NAMALWA (cell line): ENCODE measurements around the gene RAMP1.
A peak's percentile ranks its signal among the peaks of the same experiment; 100 is the strongest.
"Not testable (repeated sequence)": the region's sequence is repeated elsewhere in the genome, so short reads cannot be mapped to it uniquely, and the experiment has no call there.

Source experiments
- DNase-seq: peaks from one replicate; pipeline ENCODE4 v3.0.0-alpha.2; 2015; ENCODE audit warnings: low spot score

Gene RAMP1

GRCh38 chr2:237859533-237860272, at the start of gene RAMP1:
Gene RAMP1 (plus strand): TSS chr2:237859623. CDS start chr2:237859676, 53 bp downstream.
- DNase-seq = no peak

DNA sequence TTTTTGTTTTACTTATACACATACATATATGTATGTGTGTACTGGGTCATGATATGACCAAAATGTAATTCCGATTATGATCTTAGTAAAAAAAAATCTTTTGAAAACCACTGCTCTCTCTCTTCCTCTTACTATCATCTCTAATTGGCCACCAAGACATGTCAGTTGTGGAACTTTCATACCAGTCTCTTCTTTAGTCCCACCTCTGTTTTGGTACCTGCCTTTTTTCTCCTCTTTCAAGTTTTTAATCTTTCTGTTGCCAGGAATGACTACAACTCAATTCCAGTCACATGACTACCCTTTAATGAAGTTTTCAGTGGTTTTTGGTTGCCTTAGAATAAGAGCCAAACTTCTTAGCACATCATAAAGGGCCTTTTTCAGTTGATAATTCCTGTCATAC, 43.8 kb upstream of the RAMP1 start:
- no peak for DNase-seq

DNA sequence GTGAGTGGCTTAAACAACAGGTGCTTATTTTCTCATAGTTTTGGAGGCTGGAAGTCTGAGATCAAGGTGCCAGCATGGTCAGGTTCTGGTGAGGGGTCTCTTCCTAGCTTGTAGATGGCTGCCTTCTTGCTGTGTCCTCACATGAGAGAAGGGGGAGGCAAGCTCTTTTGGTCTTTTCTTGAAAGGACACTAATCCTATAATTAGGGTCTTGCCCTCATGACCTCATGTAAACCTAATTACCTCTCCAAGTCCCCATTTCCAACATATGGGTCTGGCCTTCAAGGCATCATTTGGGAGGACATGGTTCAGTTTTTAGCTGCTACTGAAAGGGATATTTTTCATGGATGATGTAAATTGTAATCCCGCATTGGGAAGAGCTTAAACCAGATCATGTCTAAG, 42.9 kb upstream of the RAMP1 start:
- DNase-seq = no peak

- no peak for DNase-seq
Measured at GRCh38 chr2:237818066-237818473, 41.4 kb upstream of the RAMP1 start.

GRCh38 chr2:237819231-237819630, 40.2 kb upstream of the RAMP1 start:
- no peak for DNase-seq

DNA sequence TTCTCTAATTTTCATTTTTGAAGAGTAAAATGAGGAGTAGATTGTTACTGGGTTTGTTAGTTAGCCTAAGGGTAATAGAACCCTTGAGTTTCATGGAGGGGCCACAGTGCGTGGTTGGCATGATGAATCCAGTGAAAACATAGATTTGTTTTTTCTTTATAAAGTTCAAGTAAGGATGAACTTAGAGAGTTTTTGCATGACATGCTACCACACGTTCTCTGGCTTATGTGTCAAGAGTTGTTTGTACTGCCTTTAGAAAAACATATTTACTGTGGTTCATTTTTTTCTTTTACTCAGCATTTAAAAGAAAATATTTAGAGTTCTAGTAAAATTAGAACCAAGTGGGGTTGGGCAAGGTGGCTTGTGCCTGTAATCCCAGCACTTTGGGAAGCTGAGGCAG, 39.0 kb upstream of the RAMP1 start:
- DNase-seq = no peak

- DNase-seq = no peak
Measured at GRCh38 chr2:237823544-237823943, 35.9 kb upstream of the RAMP1 start.

- DNase-seq = no peak
Measured at GRCh38 chr2:237824085-237824484, 35.3 kb upstream of the RAMP1 start.

GRCh38 chr2:237827421-237827987, 31.9 kb upstream of the RAMP1 start:
- DNase-seq = no peak

DNA sequence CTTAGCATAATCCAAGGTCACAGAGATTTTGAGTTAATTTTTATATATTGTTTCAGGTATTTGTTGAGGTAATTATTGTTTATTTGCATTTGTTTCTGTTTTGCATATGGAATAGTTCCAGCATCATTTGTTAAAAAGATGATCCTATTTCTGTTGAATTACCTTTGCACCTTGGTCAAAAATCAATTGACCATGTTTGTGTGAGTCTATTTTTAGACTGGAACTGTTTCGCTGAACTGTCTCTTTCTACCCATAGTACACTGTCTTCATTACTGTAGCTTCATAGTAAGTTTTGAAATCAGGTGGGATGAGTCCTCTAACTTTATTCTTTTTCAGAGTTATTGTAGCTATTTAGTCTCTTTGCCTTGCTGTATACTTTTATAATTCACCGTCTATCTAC, 28.9 kb upstream of the RAMP1 start:
- no peak for DNase-seq

- DNase-seq = no peak
Measured at GRCh38 chr2:237833546-237833945, 25.9 kb upstream of the RAMP1 start.

DNA sequence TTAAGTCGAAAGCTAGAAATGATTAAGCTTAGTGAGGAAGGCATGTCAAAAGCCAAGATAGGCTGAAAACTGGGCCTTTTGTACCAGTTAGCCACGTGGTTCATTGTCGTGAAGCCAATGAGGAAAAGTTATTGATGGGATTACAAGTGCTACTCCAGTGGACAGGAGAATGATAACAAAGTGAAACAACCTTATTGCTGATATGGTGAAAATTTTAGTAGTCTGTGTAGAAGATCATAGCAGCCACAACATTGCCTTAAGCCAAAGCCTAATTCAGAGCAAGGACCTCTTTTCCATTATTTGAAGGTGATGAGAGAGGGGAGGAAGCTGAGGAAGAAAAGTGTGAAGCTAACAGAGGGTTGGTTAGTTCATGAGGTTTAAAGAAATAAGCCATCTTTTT, 24.1 kb upstream of the RAMP1 start:
- DNase-seq = no peak

GRCh38 chr2:237841051-237841450, 18.4 kb upstream of the RAMP1 start:
- no peak for DNase-seq

- not testable (repeated sequence) for DNase-seq
Measured at GRCh38 chr2:237848940-237849339, 10.5 kb upstream of the RAMP1 start.

DNA sequence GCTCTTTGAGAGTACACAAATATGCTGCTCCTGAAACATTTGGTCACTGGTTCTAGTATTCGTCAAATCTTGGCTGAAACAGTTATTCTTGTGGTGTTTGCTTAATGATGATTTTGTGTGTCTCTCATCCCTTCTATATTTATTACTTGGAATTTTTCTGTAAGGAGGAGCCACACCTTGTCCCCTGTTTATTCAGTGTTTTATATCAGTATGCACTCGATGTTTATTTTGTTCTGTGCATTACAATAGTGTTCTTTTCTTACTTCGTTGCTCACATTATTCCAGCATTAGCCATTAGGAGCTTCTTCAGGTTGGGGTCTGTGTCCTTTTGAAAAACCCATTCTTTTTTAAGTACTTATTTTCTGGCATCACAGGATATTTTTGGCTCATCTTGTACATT, 5.1 kb upstream of the RAMP1 start:
- DNase-seq = no peak

DNA sequence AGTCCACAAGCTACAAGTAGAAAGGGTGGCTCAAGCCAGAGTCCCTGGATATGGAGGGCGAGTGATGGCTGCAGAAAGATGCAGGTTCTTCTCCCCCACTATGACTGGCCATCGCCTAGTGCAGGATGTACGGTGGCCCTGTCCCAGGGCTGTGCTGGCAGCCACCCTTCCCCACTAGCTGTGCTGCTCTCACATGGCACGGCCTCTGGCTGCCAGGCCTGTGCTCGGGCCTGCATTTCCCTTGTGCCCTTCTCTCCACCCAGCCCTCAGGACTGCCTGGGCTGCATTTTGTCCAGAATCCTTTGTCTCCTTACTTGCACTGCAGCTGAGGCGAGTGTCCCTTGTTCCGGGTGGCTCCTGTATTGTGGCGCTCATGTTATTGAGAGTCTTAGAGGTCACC, 1.6 kb upstream of the RAMP1 start:
- no peak for DNase-seq

DNA sequence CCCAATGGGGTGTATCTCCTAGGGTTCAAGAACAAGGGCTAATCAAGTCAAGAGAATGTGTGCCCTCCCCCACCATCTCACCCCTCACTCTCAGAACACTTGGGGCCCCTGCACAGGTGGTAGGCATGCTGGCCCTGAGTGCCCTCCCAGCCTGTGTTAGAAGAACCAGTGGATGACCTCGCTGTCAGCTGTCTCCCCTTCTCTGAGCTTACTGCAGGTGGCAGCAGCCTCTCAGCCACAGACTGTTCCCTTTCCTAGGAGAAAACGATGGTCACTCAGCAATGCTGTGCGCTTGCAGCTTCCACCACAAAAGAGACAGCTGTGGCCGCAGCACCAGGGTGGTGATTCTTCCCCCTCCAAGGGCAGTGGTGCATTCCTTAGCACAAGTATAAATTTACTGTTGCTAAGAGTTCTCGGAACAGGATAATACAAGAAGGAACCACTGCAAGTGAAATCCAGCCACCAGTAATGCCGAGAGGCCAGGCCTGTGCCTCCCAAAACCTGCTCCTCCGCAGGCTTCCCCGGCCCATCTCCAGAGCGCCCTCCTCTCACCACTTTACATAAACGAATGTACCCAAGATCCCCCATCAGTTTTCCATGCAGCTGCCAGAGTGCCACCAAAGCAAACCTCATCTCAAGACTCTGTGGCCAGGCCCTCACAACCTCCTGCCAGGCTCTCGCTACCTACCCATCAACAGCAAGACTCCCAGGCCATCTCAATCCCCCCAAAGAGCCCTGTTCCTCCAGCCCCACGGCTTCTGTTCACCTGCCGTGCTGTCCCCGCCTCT, 935 bp upstream of the RAMP1 start:
- peak; percentile 48 for DNase-seq

DNA sequence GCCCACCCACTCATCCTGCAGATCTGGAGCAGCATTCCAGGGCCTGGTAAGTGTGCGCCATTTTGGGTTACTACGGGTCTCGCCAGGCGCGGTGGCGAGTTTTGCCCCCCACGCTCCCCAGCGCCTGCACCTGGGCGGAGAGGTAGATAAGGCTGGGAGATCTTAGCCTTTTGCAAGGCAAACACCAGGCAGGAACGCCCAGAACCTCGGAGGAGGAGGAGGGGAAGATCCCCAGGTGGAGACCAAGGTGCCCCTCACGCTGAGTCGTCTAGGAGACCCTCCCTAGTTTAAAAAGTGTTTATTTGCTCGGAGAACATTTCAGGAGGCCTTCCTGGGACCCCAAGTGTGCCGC, 365 bp upstream of the RAMP1 start:
- DNase-seq = no peak

GRCh38 chr2:237860273-237860935, 981 bp downstream of the RAMP1 start:
- no peak for DNase-seq

DNA sequence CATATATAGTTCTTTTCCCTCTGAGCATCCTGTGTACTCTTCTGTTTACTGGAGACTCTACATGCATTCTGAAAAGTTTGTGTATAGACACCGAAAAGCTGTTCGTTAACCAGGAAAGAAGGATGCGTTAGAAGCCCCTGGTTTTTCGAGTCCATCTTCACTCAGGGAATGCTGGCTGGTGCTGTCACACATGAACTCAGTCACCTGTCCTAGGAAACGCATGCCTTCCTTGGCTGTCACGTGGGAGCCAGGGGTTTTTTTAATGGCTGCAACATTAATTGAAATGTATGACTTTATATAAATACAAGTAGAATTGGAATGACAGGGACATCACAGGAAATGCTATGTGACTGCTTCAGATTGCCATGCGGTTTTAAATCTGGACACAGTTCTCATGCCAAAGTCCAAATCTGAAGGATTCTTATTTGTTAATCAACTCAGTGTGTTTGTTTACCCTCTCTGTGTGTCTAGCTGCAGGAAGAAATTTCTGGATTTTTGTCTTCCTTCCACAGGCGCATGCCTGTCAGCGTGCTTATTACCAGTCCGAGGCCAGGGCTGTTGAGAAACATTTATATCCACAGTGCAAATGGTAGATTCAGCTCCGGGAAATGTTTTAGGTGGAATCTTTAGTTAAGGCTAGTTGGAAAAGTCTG, 2.6 kb downstream of the RAMP1 start:
- DNase-seq = no peak

DNA sequence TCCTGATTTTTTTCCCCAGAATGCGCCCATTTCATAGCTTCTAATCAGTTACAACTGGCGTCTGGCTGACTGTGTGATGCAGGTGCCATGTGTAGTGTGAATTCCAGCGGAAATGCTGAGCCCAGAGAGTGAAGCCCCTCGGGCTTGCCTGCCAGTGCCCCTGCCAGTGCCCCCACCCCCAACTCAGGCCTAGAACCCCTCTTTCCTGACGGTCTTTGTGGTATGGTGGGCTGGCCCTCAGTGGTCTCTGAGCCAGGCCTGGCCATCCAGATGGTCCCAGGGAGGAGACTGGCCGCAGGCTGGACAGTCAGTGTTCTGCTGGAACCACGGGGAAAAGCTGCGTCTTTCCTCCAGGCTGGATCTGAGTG, 3.1 kb downstream of the RAMP1 start:
- no peak for DNase-seq

GRCh38 chr2:237863102-237863511, 3.7 kb downstream of the RAMP1 start:
- no peak for DNase-seq
